HEK293 (cell line): ENCODE data around the gene MTMR3.

Experiments
- CTCF ChIA-PET: fragments of 350-600 bp; formaldehyde crosslinking; extraction: SDS; loops from one replicate; lab custom pipeline; 2021; ENCODE audit warnings: antibody characterized with exemption; lab: Yijun Ruan, JAX
- POLR2A ChIA-PET: fragments of 300-600 bp; formaldehyde crosslinking; extraction: SDS; loops from one replicate; lab custom pipeline; 2020; ENCODE audit warnings: antibody characterized with exemption, inconsistent platforms; lab: Yijun Ruan, JAX
- H3K27ac ChIP-seq: fragments of 200-500 bp; sonication (Bioruptor generic); 2 replicates; pipeline ENCODE4 v1.5.1; 2014; ENCODE audit warnings: low read depth, low read length, control low read depth, inconsistent platforms; ENCODE audit errors: extremely low read depth
- H3K36me3 ChIP-seq, 2 experiments: fragments of 200-500 bp in 1 of 2; sonication (Bioruptor generic) in 1 of 2; 1 replicate in 1 of 2; 2 replicates in 1 of 2; pipeline ENCODE4 v1.5.1; 2014 to 2017; ENCODE audit warnings: inconsistent platforms in 2 of 2, low read length in 2 of 2; ENCODE audit not compliant: control insufficient read depth in 2 of 2, insufficient read depth in 1 of 2
- H3K4me1 ChIP-seq: fragments of 200-500 bp; sonication (Bioruptor generic); 2 replicates; pipeline ENCODE4 v1.5.1; 2014; ENCODE audit warnings: mild to moderate bottlenecking, low read length, inconsistent platforms; ENCODE audit not compliant: control insufficient read depth, insufficient read depth
- H3K4me3 ChIP-seq: 2 replicates; pipeline ENCODE4 v1.5.1; 2011; ENCODE audit warnings: low read depth, mild to moderate bottlenecking, control low read depth, low read length, moderate library complexity
- H3K9me3 ChIP-seq: fragments of 200-500 bp; sonication (Bioruptor generic); 2 replicates; pipeline ENCODE4 v1.5.1; 2014; ENCODE audit warnings: low read depth, low read length, inconsistent platforms; ENCODE audit not compliant: control insufficient read depth, insufficient read depth
- BCL11A ChIP-seq: fragments of 450-650 bp; formaldehyde crosslinking; IDR thresholded peaks from 2 replicates; pipeline ENCODE4 v1.5.1; 2016; ENCODE audit warnings: low read depth, missing biosample characterization, missing genetic modification characterization
- KLF16 ChIP-seq: fragments of 450-650 bp; formaldehyde crosslinking; IDR thresholded peaks from 2 replicates; pipeline ENCODE4 v1.5.1; 2017; ENCODE audit warnings: missing biosample characterization, missing genetic modification characterization
- KLF17 ChIP-seq: fragments of 450-650 bp; formaldehyde crosslinking; IDR thresholded peaks from 2 replicates; pipeline ENCODE4 v1.5.1; 2016; ENCODE audit warnings: missing biosample characterization, missing genetic modification characterization
- MYNN ChIP-seq: fragments of 450-650 bp; formaldehyde crosslinking; IDR thresholded peaks from 2 replicates; pipeline ENCODE4 v1.5.1; 2016; ENCODE audit warnings: missing biosample characterization, missing genetic modification characterization, borderline replicate concordance
- OVOL3 ChIP-seq: fragments of 450-650 bp; formaldehyde crosslinking; IDR thresholded peaks from 2 replicates; pipeline ENCODE4 v1.5.1; 2016; ENCODE audit warnings: missing biosample characterization, missing genetic modification characterization
- PBX3 ChIP-seq: sonication (generic); formaldehyde crosslinking; IDR thresholded peaks from 2 replicates; pipeline ENCODE4 v1.8.1; 2022; ENCODE audit warnings: mild to moderate bottlenecking, moderate library complexity, missing genetic modification reagents
- SALL2 ChIP-seq: fragments of 450-650 bp; formaldehyde crosslinking; IDR thresholded peaks from 2 replicates; pipeline ENCODE4 v1.5.0; 2017; ENCODE audit warnings: missing biosample characterization, mild to moderate bottlenecking, missing genetic modification characterization, borderline replicate concordance
- SETDB1 ChIP-seq: IDR thresholded peaks from one replicate; pipeline ENCODE4 v1.6.1; 2017; ENCODE audit warnings: mild to moderate bottlenecking, low read length, moderate library complexity, mixed read lengths; ENCODE audit not compliant: insufficient read length
- ZNF132 ChIP-seq: fragments of 450-650 bp; formaldehyde crosslinking; IDR thresholded peaks from 2 replicates; pipeline ENCODE4 v1.5.1; 2017; ENCODE audit warnings: missing biosample characterization, missing genetic modification characterization, borderline replicate concordance
- ZNF155 ChIP-seq: fragments of 450-650 bp; formaldehyde crosslinking; IDR thresholded peaks from 2 replicates; pipeline ENCODE4 v1.5.1; 2016; ENCODE audit warnings: missing biosample characterization, missing genetic modification characterization
- ZNF23 ChIP-seq: fragments of 450-650 bp; formaldehyde crosslinking; IDR thresholded peaks from 2 replicates; pipeline ENCODE4 v1.5.1; 2016; ENCODE audit warnings: missing biosample characterization, missing genetic modification characterization, borderline replicate concordance
- ZNF266 ChIP-seq: fragments of 450-650 bp; formaldehyde crosslinking; IDR thresholded peaks from 2 replicates; pipeline ENCODE4 v1.5.1; 2016; ENCODE audit warnings: missing biosample characterization, missing genetic modification characterization, low read depth
- ZNF280D ChIP-seq: fragments of 450-650 bp; formaldehyde crosslinking; IDR thresholded peaks from 2 replicates; pipeline ENCODE4 v1.5.1; 2016; ENCODE audit warnings: missing biosample characterization, missing genetic modification characterization
- ZNF48 ChIP-seq: fragments of 450-650 bp; formaldehyde crosslinking; IDR thresholded peaks from 2 replicates; pipeline ENCODE4 v1.5.1; 2016; ENCODE audit warnings: missing biosample characterization, missing genetic modification characterization
- ZNF501 ChIP-seq: fragments of 450-650 bp; formaldehyde crosslinking; IDR thresholded peaks from 2 replicates; pipeline ENCODE4 v1.5.1; 2016; ENCODE audit warnings: missing biosample characterization, missing genetic modification characterization
- ZNF518A ChIP-seq: fragments of 450-650 bp; formaldehyde crosslinking; conservative IDR thresholded peaks from 2 replicates; pipeline ENCODE4 v1.5.1; 2016; ENCODE audit warnings: low read depth, missing biosample characterization, missing genetic modification characterization
- ZNF548 ChIP-seq: fragments of 450-650 bp; formaldehyde crosslinking; IDR thresholded peaks from 2 replicates; pipeline ENCODE4 v1.5.1; 2016; ENCODE audit warnings: missing biosample characterization, missing genetic modification characterization
- ZNF596 ChIP-seq: fragments of 450-650 bp; IDR thresholded peaks from 2 replicates; pipeline ENCODE4 v1.5.0; 2018; ENCODE audit warnings: missing biosample characterization, mild to moderate bottlenecking, missing genetic modification characterization, moderate library complexity
- ZNF639 ChIP-seq: fragments of 450-650 bp; formaldehyde crosslinking; IDR thresholded peaks from 2 replicates; pipeline ENCODE4 v1.5.1; 2016; ENCODE audit warnings: missing biosample characterization, missing genetic modification characterization
- ZNF777 ChIP-seq: fragments of 450-650 bp; formaldehyde crosslinking; IDR thresholded peaks from 2 replicates; pipeline ENCODE4 v1.5.1; 2017; ENCODE audit warnings: missing biosample characterization, missing genetic modification characterization, borderline replicate concordance
- ZNF785 ChIP-seq: fragments of 450-650 bp; formaldehyde crosslinking; IDR thresholded peaks from 2 replicates; pipeline ENCODE4 v1.5.1; 2016; ENCODE audit warnings: missing biosample characterization, missing genetic modification characterization
- ZNF791 ChIP-seq: fragments of 450-650 bp; formaldehyde crosslinking; IDR thresholded peaks from 2 replicates; pipeline ENCODE4 v1.5.1; 2016; ENCODE audit warnings: missing biosample characterization, missing genetic modification characterization
- ZSCAN16 ChIP-seq: fragments of 450-650 bp; formaldehyde crosslinking; IDR thresholded peaks from 2 replicates; pipeline ENCODE4 v1.5.1; 2016; ENCODE audit warnings: missing biosample characterization, missing genetic modification characterization
- ZXDB ChIP-seq: fragments of 450-650 bp; formaldehyde crosslinking; IDR thresholded peaks from 2 replicates; pipeline ENCODE4 v1.5.1; 2016; ENCODE audit warnings: missing biosample characterization, missing genetic modification characterization

MTMR3 gene

GRCh38 chr22:30062259-30062658 lies 179.3 kb downstream of the MTMR3 start (continued):
- TF ChIP-seq ZNF155 (tag by site-specific recombination) (no peak), ZSCAN16 (no peak), ZNF518A (tag by site-specific recombination) (no peak), ZNF777 (tag by site-specific recombination) (no peak), ZNF132 (tag by site-specific recombination) (no peak), ZNF785 (tag by site-specific recombination) (no peak), ZNF791 (tag by site-specific recombination) (no peak), BCL11A (tag by site-specific recombination) (no peak)

- ChIA-PET POLR2A (no interaction called here), CTCF (no interaction called here)
- Histone ChIP-seq H3K4me1 (no peaks in the 10 kb centered on the region), H3K4me3 (no peak overlapping the region), H3K27ac (no peak overlapping the region), H3K36me3 (no peaks in the 10 kb centered on the region), H3K9me3 (no peaks in the 10 kb centered on the region)
- TF ChIP-seq ZXDB (tag by site-specific recombination), result no peak
- TF ChIP-seq ZNF266 (tag by site-specific recombination), result no peak
- TF ChIP-seq SALL2 (tag by site-specific recombination), result no peak
- TF ChIP-seq ZNF639 (tag by site-specific recombination), result no peak
- no peak for TF ChIP-seq ZNF501 (tag by site-specific recombination)
- TF ChIP-seq ZNF548 (tag by site-specific recombination), result no peak
- TF ChIP-seq ZNF23, result no peak
- TF ChIP-seq KLF16 (tag by site-specific recombination), result no peak
- TF ChIP-seq KLF17 (tag by site-specific recombination), result no peak
Measured at GRCh38 chr22:30062950-30063349, 180.0 kb downstream of the MTMR3 start.

- ChIA-PET POLR2A (no interaction called here), CTCF (interaction anchor here (1.0 kb wide), 2 partner anchors 36 to 439 kb away, joined by 5 to 6 read pairs; no protein-coding TSS in a partner anchor)
- Histone ChIP-seq H3K4me3 (no peak overlapping the region), H3K36me3 (no peaks in the 10 kb centered on the region), H3K27ac (no peak overlapping the region), H3K4me1 (no peaks in the 10 kb centered on the region), H3K9me3 (no peaks in the 10 kb centered on the region)
- TF ChIP-seq MYNN (no peak), SETDB1 (peak; percentile 95), PBX3 (no peak), OVOL3 (no peak), ZNF596 (no peak), ZNF280D (tag by site-specific recombination) (peak; percentile 59; the same call in 1 of the 2 replicates), ZNF48 (tag by site-specific recombination) (no peak)
Measured at GRCh38 chr22:30064172-30064571, 181.2 kb downstream of the MTMR3 start.
